Eye (tissue), 1 donor: Measurements from ENCODE around the gene SLC43A2.

Experiments used
- DNase-seq: peaks from one replicate; pipeline ENCODE4 v3.0.0-alpha.2; 2015

The SLC43A2 gene

GRCh38 chr17:1621273-1621954 is 7.2 kb downstream of the SLC43A2 start:
- DNase-seq, result no peak

GRCh38 chr17:1620486-1620885 is 8.1 kb downstream of the SLC43A2 start:
- no peak for DNase-seq

DNA sequence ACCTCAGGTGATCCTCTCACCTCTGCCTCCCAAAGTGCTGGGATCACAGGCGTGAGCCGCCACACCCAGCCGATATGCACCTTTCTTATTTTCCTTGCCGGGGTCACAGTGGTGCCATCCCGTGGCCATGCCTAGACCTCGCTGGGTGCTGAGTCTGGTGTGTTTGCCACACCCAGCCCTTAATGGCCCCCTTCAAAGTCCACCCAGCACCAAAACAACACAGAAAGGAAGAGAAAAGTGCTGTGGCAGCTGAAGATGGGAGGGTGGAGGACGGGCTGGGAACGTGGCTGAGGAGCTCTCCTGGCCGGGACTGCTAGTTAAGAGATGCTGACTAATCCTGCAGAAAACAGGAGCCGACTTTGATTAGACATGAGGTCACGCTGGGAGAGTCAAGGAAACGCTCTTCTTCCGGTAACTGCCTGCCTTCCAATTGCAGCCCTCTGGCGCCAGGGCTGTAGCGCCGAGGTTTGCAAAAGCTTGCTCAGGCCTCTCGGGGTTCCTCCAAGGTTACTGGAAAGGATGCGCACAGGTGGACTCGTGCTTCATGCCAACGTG is 10.9 kb downstream of the SLC43A2 start:
- DNase-seq, result no peak

DNA sequence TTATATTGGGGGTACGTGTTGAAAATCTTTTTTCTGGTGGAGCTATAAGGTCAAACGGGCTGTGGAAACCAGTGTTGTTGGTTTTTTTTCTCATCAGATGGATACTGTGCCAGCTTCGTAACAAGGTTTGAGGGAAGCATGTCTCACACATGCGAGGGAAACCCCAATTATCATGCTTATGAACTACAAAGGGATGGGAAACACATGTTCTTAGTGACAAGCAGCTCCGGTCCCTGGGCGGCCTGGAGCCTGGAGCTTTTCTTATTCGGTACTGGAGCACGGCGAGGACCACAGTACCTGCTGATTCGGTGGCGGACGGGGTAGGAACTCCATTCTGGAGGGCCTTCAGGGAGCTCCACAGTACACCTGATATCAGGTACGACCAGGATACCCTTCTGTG is 12.5 kb downstream of the SLC43A2 start:
- no peak for DNase-seq

GRCh38 chr17:1612400-1612799 is 16.2 kb downstream of the SLC43A2 start:
- no peak for DNase-seq

DNA sequence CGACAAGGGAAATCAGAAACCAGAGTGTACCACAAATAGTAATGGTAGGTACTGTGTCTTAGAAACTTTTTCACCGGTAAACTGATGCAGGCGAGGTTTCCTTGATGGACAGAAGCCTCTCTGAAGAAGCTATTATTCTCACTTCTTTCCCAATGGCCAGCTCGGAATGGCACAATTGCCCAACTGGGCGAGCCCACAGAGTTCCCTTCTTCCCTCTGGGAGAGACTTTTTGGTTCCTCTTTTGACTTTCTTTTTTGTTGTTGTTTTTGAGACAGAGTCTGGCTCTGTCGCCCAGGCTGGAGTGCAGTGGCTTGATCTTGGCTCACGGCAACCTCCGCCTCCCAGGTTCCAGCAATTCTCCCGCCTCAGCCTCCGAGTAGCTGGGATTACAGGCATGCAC is 16.9 kb downstream of the SLC43A2 start:
- no peak for DNase-seq

DNA sequence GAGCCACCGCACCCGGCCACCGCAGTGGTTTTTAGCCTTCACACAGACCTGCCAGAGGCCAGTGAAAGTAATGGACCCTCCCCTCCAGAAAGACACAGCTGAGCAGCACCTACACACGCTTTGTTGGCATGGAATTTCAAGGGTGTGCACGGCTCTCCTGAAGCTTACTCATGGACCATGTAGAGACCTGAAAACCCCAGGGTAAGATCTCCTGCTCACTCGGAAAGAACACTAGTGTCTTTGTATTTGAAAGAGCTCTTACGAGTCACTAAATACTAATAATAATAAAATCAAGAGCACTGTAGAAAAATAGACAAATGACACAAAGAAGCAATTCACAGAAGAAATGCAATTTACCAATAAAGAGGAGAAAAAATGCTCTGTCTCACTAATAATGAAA is 20.0 kb downstream of the SLC43A2 start:
- no peak for DNase-seq

DNA sequence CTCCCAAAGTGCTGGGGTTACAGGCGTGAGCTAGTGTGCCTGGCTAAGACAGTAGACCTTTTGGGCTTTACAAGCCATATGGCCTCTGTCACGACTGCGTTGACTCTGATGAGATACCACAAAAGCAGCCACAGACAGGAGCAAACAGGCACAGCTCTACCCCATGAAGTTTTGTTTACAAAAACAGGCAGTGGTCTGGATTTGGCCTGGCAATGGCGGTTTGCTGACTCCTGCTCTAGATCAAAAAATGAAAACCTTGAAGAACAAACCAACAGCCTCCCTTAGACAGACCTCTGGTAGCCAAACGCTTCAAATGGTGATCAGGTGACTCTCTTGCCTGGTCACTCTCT is 20.7 kb downstream of the SLC43A2 start:
- DNase-seq, result no peak

DNA sequence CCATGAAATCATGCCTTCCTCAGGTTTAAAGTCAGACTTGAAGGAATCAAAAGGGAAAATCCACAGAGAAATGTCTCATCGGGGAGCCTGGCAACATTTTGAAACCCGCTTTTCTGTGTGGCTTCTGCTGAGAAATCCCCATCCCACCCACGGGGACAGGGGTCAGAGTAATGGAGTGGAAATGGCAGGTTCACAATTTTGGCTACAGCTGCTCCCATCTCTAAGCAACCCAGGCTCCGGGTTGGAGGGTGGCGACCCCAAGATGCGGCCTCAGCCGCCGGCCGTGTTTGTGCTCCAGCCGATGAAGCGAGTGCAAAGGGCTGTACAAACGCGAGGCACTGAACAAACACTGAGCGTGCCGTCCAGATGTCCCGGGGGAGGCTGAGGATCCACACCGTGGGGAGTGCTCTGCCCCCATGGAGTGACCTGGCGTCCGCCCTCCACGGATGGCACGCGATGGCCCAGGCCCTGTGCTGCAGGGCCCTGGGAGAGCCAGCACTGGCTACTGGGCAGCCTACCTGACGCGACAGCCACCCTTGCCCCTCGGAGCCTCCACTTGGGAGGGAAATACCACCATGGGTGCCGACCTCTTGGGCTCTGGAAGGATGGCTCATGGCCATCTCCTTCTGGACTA is 22.2 kb downstream of the SLC43A2 start:
- DNase-seq, result peak; percentile 63

DNA sequence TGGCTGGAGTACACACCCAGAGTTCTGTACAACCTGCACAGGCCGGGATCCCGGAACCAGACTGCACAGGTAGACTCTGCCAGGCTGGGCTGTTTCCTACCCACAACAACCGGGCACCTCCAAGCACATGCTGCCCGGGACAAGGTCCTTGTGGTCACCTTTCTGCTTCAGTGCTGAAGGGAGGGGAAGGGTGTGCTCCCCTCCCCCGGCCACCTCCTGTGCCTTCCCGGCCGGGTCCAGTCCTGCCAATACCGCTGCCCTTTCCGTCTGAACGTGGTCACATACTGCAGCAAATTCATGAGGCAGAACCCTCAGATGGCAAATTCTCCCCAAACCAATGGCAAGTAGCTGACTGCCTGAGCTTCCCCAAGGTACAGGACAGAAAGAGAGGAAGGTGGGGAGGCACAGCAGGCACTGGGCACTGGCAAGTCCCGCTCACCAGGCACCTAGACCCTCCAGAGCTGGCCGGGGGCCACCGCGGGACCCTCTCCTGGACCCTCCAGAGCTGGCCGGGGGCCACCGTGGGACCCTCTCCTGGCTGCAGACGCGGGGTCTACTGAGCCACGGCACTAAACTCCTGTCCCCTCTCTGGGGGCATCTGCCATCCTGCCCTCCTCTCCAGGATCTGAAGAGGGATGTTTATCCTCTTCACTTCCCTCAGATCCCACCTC is 22.8 kb downstream of the SLC43A2 start:
- peak; percentile 41 for DNase-seq

GRCh38 chr17:1604831-1605528 is 23.7 kb downstream of the SLC43A2 start:
- DNase-seq, result peak; percentile 77

- DNase-seq, result no peak
Observed at GRCh38 chr17:1601571-1601970, 27.1 kb downstream of the SLC43A2 start.

GRCh38 chr17:1598399-1599095 is 30.1 kb downstream of the SLC43A2 start:
- no peak for DNase-seq

DNA sequence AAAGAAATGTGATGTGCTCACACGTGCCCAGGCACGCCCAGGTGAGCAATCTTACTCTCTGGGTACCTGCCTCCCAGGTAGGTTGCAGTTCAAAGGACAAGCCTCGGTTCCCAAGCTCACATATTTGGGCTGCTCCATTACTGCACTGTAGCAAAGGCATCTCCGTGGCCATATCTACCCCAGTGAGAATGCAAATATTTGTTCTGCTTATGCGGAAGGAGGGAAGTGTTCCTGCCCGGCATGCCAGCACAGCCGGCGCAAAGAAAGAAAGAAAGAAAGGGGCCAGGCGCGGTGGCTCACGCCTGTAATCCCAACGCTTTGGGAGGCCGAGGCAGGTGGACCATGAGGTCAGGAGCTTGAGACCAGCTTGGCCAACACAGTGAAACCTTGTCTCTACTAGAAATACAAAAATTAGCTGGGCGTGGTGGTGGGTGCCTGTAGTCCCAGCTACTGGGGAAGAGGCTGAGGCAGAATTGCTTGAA is 30.7 kb downstream of the SLC43A2 start:
- no peak for DNase-seq

DNA sequence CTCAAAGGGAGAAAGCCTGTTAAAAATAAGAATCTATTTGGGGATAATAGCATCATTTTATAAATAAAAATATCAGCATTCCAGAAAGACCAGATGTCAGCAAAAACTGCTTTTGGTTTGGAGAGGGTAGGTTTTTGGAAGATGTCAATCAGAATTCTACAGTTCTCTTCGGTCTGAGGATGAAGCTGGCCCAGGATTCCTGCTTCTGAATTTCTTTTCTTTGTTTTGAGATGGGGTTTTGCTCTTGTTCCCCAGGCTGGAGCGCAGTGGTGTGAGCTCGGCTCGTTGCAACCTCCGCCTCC is 35.1 kb downstream of the SLC43A2 start:
- no peak for DNase-seq

DNA sequence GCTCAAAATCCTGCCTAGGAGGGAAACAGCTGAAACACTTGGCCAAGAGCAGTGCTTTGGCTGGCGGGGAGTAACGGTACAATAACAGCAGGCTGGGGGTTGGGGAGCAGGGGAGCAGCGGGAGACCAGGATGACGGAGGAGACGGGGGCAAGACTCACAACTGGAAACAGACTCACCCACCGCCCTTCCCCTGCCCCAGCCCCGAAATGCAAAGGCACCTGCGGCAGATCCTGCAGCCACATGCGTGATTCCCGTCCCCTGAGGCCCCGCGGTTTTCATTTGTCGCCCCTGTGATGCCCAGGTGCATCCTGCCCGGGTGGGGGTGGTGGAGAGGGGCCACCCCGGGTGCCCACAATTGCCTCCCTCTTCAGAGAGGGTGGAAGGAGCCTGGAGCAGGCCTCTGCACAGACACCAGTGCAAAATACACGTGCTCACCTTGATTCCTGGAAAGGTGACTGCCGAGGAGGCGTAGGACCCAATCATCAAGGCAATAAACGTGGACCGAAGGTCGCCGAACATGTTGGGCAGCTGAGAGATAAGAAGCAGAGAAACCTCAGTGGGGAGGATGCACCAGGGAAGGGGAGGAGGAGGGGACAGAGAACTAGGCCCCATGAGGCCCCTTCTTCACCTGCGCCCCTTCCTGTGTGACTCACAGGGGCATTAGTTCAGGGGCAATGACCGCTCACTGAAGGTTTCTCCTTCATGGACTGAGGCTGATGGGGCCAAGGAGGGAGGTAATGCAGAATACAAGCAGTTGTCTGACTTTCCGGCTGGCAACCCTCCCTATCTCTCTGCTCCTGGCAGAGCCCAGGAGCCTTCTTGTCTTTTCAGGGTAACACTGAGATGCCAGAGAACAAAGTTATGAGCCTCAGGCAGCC is 35.6 kb downstream of the SLC43A2 start:
- DNase-seq, result no peak

DNA sequence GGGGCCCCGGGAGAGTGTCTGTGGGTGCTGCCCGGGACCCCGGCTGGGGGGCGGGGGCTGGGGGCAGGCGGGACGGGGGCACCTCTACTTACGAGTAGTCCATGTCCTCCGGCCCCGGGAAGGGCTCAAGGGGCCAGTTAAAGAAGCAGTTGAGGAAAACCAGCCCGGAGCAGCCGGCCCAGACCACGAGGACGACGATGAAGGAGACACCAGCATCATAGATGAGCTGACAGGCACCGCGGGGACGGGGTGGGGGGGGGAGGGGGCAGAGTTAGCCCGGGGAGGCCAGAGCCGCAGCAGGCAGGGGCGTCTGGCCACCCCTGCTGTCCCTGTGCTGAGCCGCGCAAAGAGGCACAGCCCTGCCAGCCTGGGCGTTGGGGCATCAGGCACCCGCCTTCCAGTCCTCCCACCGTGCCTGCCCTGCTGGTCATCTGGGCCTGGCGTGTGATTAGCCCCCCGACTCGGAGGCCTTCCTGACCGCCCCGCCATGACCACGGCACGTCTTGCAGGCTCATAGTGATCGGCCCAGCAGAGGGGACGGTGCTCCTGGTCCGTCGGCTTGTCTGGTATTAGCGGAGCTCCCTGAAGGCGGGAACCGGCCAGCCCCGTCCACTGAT is 37.1 kb downstream of the SLC43A2 start:
- no peak for DNase-seq

- no peak for DNase-seq
Observed at GRCh38 chr17:1590747-1591473, 37.7 kb downstream of the SLC43A2 start.

- no peak for DNase-seq
Observed at GRCh38 chr17:1590029-1590746, 38.4 kb downstream of the SLC43A2 start.
